HUES6 (cell line): ENCODE measurements around the gene DNAJC15.

Experiments
- H3K27ac ChIP-seq: 2 replicates; pipeline ENCODE4 v1.7.0; 2013; ENCODE audit warnings: low read depth, mild to moderate bottlenecking, low read length, inconsistent platforms
- H3K27me3 ChIP-seq: 2 replicates; pipeline ENCODE4 v1.6.1; 2013; ENCODE audit warnings: low read length; ENCODE audit not compliant: control insufficient read depth, insufficient read depth
- H3K36me3 ChIP-seq: 2 replicates; pipeline ENCODE4 v1.6.1; 2013; ENCODE audit warnings: low read length; ENCODE audit not compliant: control insufficient read depth, insufficient read depth
- H3K4me1 ChIP-seq: 2 replicates; pipeline ENCODE4 v1.6.1; 2013; ENCODE audit warnings: low read length; ENCODE audit not compliant: control insufficient read depth, insufficient read depth
- H3K4me3 ChIP-seq: 2 replicates; pipeline ENCODE4 v1.5.1; 2013; ENCODE audit warnings: low read depth, low read length
- H3K9ac ChIP-seq: one replicate; pipeline ENCODE4 v1.6.1; 2013; ENCODE audit warnings: mild to moderate bottlenecking, low read length
- H3K9me3 ChIP-seq: 2 replicates; pipeline ENCODE4 v1.6.1; 2013; ENCODE audit warnings: low read depth, low read length; ENCODE audit not compliant: control insufficient read depth, insufficient read depth

The DNAJC15 gene

GRCh38 chr13:43127103-43127798 is 103.9 kb downstream of the DNAJC15 start:
- Histone ChIP-seq H3K4me1 (peaks cover 34% of the 10 kb centered on the region), H3K36me3 (no peaks in the 10 kb centered on the region), H3K9me3 (no peaks in the 10 kb centered on the region), H3K9ac (no peak overlapping the region), H3K27me3 (no peaks in the 10 kb centered on the region), H3K4me3 (no peak overlapping the region), H3K27ac (no peak overlapping the region)

DNA sequence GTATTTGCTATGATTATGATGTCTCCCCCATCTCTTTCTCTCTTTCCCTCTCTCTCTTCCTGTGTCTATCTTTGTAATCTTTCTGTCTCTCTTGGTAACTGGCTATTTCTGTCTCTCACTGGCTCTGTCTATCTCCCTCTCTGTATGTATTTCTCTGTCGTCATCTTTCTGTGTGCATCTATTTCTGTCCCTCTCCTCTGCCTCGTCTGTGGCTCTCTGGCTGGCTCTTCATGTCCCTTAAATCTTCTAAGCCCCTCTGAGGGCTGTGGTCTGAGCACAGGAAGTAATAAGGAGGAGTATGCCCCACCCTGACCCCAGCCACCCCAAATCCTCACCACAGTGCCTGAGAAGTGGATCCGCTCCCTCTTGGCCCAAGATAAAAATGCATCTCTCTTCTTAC is 104.4 kb downstream of the DNAJC15 start:
- Histone ChIP-seq H3K27ac (no peak overlapping the region), H3K4me1 (peaks cover 39% of the 10 kb centered on the region), H3K9ac (no peak overlapping the region), H3K4me3 (no peak overlapping the region), H3K27me3 (no peaks in the 10 kb centered on the region), H3K36me3 (no peaks in the 10 kb centered on the region), H3K9me3 (no peaks in the 10 kb centered on the region)

- H3K27me3 ChIP-seq: no peaks in the 10 kb centered on the region
- H3K27ac ChIP-seq: no peak overlapping the region
- no peak overlapping the region for H3K4me3 ChIP-seq
- peaks cover 40% of the 10 kb centered on the region for H3K4me1 ChIP-seq
- H3K36me3 ChIP-seq: no peaks in the 10 kb centered on the region
- no peaks in the 10 kb centered on the region for H3K9me3 ChIP-seq
- H3K9ac ChIP-seq: no peak overlapping the region
Measured at GRCh38 chr13:43128504-43128961, 105.1 kb downstream of the DNAJC15 start.

DNA sequence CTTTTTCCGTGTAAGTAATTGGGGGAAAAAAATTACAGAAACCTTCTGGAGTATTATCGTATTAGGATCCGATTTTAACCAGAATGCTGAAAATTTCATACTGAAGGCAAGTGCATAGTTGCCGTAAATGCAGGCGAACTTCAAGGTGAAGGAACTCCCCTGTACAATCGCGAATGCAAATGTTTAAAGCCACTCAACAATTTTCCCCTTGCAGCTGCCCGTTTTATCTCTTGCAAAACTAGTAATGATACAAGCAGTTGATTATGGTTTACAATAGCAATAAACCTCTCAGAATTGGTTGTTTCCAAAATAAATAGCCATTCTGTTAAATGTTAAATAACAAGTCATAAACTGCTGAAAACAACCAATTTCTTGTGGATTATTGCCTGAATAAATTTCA is 105.7 kb downstream of the DNAJC15 start:
- Histone ChIP-seq H3K27ac (no peak overlapping the region), H3K27me3 (no peaks in the 10 kb centered on the region), H3K4me1 (peaks cover 44% of the 10 kb centered on the region), H3K9ac (no peak overlapping the region), H3K36me3 (no peaks in the 10 kb centered on the region), H3K9me3 (no peaks in the 10 kb centered on the region), H3K4me3 (no peak overlapping the region)

DNA sequence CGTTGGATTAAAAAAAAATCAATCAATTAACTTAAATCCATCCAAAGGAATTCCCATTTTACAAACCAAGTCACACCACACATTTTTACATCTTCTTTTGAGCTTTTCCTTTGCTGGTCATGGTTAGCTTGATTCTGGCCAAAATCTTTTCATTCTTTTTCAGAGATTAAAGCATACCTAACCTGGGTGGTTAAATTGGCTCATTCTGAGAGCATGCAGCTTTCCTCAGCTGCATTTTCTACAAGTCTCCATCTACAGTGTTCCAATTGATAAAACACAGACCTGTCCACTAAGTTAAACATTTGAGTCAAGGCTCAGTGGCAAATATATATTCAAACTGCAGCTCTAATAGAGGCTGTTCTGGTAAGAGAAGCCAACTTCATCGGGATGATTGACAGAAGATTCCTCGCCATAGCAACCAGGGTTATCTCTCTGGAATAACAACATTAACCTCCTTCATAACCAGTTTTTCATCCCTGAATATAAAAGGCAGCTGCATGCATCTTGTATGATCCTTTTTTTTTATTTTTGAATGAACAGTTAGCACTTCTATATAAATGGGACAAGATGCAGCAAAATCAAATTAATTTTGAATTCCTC is 106.2 kb downstream of the DNAJC15 start:
- Histone ChIP-seq H3K9me3 (no peaks in the 10 kb centered on the region), H3K4me1 (peaks cover 46% of the 10 kb centered on the region), H3K4me3 (no peak overlapping the region), H3K27me3 (no peaks in the 10 kb centered on the region), H3K36me3 (no peaks in the 10 kb centered on the region), H3K27ac (no peak overlapping the region), H3K9ac (no peak overlapping the region)

- Histone ChIP-seq H3K4me3 (no peak overlapping the region), H3K4me1 (peaks cover 37% of the 10 kb centered on the region), H3K9ac (no peak overlapping the region), H3K9me3 (no peaks in the 10 kb centered on the region), H3K36me3 (no peaks in the 10 kb centered on the region), H3K27ac (no peak overlapping the region), H3K27me3 (no peaks in the 10 kb centered on the region)
Measured at GRCh38 chr13:43132257-43132656, 108.9 kb downstream of the DNAJC15 start.

GRCh38 chr13:43132911-43133310 is 109.5 kb downstream of the DNAJC15 start:
- Histone ChIP-seq H3K27ac (no peak overlapping the region), H3K27me3 (no peaks in the 10 kb centered on the region), H3K36me3 (no peaks in the 10 kb centered on the region), H3K9me3 (no peaks in the 10 kb centered on the region), H3K4me1 (peaks cover 30% of the 10 kb centered on the region), H3K4me3 (no peak overlapping the region), H3K9ac (no peak overlapping the region)

- Histone ChIP-seq H3K4me3 (no peak overlapping the region), H3K27me3 (no peaks in the 10 kb centered on the region), H3K9me3 (no peaks in the 10 kb centered on the region), H3K27ac (no peak overlapping the region), H3K9ac (no peak overlapping the region), H3K36me3 (no peaks in the 10 kb centered on the region), H3K4me1 (peaks cover 21% of the 10 kb centered on the region)
Measured at GRCh38 chr13:43133792-43134191, 110.4 kb downstream of the DNAJC15 start.

DNA sequence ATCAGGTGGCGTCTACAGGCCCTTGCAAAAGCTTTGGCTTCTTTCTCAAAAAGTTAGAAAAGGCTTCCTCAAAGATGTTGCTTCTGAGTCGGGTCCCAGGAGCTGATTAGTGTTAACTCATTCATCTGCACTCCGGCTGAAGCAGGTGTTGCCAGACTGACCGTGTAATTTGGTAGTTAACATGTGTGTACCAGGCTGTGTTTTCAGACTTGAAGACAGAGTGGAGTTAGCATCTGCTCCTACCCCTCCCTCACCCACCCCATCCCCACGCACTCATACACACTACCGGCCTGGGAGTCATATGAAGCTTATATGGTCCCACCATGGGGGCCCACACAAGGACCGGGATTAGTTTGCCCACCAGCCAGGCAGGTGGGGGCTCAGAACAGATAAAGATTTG is 111.5 kb downstream of the DNAJC15 start:
- no peak overlapping the region for H3K9ac ChIP-seq
- peaks cover 20% of the 10 kb centered on the region for H3K4me1 ChIP-seq
- H3K27ac ChIP-seq: no peak overlapping the region
- H3K36me3 ChIP-seq: no peaks in the 10 kb centered on the region
- no peak overlapping the region for H3K4me3 ChIP-seq
- no peaks in the 10 kb centered on the region for H3K9me3 ChIP-seq
- no peaks in the 10 kb centered on the region for H3K27me3 ChIP-seq

DNA sequence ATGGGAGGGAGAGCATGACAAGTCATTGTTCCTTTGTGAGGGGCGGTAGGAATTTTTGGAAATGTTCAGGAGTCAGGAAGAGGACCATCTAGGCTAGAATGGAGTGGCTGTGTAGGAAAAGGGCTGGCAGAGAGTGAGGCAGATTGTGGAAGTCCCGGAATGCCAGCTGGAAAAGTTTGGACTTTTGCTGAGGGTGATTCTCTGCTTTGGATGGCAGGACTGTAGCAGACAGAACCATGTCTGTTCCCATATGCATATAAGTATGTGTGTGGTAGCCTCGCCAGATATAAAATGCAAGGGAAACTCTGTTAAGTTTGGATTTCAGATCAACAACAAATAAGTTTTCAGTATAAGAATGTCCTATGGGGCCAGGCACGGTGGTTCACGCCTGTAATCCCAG is 112.1 kb downstream of the DNAJC15 start:
- Histone ChIP-seq H3K4me3 (no peak overlapping the region), H3K27ac (no peak overlapping the region), H3K4me1 (peaks cover 20% of the 10 kb centered on the region), H3K9me3 (no peaks in the 10 kb centered on the region), H3K9ac (no peak overlapping the region), H3K27me3 (no peaks in the 10 kb centered on the region), H3K36me3 (no peaks in the 10 kb centered on the region)

- Histone ChIP-seq H3K4me3 (no peak overlapping the region), H3K36me3 (no peaks in the 10 kb centered on the region), H3K27me3 (no peaks in the 10 kb centered on the region), H3K9ac (no peak overlapping the region), H3K4me1 (peaks cover 33% of the 10 kb centered on the region), H3K9me3 (no peaks in the 10 kb centered on the region), H3K27ac (no peak overlapping the region)
Measured at GRCh38 chr13:43136920-43137575, 113.7 kb downstream of the DNAJC15 start.
